DMS53 (cell line): ENCODE data around the gene TMEM238.
A peak's percentile ranks its signal among the peaks of the same experiment; 100 is the strongest.

ENCODE experiments used
- DNase-seq: peaks from one replicate; lab custom pipeline; 2025; lab: John Stamatoyannopoulos, UW

The TMEM238 gene

DNA sequence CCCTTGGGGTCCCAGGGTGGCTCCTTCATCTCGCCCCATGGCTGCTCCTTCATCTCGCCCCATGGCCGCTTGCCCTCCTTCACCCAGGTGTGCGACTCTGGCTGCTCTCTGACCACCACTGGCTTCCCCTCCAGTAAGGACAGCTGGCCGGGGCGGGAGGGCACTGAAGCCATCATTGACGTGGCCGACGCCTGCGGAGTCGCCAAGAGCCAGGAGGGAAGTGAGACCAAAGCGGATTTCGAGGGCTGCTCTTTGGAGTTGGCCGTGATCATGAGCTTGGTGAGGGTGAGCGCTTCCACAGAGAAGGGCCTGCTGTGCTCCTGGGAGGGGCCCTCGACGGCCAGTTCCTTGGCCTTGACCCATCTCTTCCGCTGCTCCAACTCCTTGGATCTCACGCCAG is 25.6 kb downstream of the TMEM238 start:
- no peak for DNase-seq

DNA sequence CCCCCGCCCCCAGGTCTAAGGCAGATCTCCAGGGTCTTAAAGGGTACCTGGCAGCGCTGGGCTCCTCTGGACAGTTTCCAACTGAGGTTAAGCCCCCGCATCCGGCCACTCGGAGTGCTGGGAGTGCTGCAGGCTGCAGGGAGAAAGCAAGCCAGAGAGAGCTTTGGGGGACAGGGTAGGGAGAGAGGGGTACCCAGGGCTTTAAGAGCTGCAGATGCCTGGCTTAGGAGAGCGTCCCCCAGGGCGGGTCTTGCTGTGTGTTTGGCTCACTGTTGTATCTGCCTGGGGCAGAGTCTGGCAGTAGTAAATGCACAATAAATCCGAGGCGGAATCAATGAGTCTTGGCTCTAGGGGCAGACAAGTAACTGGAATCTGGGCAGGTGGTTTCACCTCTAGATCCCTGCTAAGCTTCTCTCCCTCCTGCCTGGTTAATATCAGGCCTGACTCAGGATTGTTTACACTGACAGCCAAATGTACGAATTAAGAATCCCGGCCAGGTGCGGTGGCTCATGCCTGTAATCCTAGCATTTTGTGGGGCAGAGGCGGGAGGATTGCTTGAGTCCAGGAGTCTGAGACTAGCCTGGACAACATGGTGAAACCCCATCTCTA is 28.8 kb downstream of the TMEM238 start:
- DNase-seq = no peak

GRCh38 chr19:55354698-55355212 is 29.3 kb downstream of the TMEM238 start, which contains the start of gene COX6B2:
Gene COX6B2 (minus strand): TSS chr19:55354719. CDS start chr19:55354521, 198 bp downstream.
- DNase-seq = no peak

GRCh38 chr19:55353803-55354697 is 30.0 kb downstream of the TMEM238 start:
- peak; percentile 65 for DNase-seq

DNA sequence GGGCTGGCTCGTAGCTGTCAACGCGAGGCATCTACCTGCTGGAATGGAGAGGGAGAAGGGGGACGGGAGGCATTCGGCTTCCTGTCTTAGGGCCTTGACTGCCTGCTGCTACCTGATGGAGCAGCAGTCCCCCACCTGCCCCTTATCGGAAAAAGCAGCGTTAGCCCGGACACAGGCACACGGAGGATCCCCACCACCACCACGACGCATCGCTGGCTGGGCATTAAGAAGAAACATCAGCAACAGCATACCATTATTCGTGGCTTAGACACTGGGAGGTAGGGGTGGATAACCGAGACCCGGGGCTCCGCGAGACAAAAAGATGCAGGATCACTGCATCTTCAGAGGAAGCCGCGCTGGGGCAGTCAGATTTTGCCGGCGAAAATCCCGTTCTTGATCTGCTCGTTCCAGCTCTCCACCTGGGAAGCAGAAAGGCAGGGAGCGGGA is 30.7 kb downstream of the TMEM238 start:
- no peak for DNase-seq

GRCh38 chr19:55352549-55353145 is 31.4 kb downstream of the TMEM238 start:
- peak; percentile 38 for DNase-seq

DNA sequence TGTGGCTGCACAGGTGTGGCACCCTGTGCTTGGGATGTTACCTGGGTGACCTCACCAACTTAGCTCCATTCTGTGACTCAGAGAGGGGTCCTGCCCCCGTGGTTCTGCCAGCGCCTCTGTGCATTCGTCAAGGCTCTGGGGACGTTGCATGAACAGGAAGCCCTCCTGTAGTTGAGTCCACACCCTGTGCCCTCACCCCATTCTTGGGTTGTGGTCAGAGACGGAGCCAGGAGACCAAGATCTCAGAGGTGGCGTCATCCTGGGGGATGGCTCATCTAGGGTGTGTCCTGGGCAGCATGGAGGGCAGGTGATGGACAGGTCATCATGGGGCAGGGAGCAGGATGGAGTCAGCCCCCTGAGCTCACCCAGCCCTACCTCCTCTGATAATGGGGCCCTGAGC is 32.1 kb downstream of the TMEM238 start:
- no peak for DNase-seq

DNA sequence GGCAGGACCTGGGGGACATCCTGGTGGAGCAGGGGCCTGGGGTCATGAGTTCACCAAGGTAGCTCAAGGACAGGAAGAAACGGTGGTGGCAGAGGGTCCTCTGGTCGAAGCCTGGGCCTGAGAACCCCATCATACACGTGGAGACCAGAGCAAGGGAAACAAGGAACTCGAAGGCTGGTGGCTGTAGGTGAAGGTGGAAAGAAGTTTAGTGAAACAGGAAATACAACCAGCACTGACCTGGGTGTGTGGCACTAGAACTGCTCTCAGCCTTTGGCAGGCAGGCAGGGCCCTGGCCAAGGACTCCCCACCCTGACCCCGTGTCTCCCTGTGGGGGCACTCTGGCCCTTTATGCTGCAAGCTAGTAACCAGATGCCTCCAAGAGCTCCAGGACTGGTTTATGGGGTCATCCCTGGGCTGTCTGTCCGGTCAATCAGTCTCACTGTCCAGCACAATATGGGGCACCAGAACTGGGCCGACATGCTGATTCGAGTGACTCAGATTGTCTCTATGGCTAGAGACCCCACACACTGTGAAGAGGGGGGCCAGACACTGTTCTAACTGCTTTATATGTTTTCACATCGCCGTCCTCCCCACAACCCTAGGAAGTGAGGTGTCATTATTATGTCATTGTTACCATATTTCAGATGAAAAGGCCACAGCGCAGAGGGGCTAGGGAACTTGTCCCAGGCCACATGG is 33.3 kb downstream of the TMEM238 start:
- DNase-seq = peak; percentile 25

GRCh38 chr19:55348317-55349034 is 35.6 kb downstream of the TMEM238 start:
- no peak for DNase-seq

DNA sequence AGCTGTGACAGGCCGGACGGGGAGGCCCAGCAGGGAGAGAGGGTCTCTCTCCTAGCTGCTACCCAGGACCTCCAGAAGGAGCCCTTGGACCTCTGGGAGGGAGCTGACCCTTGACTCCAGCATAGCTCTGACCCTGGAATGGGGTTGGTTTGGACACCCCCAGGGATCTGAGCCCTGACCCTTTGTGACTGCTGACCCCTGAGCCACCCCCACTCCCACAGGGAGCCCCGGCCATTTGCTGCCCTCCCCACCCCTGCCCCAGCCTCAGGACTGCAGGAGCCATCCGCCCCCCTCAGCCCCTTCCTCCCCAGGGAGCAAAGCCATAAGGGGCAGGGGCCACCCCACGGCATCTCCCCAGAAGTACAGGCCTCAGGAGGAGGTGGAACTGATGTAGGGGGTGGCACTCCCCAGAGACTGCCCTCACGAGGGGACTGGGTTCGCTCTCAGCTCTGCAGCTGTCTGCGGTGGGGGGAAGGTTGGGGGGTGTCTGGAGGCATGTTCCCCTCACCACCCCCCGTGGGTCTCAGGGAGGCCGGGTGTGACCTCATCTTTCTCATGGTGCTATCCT is 36.6 kb downstream of the TMEM238 start:
- no peak for DNase-seq

GRCh38 chr19:55346725-55347441 is 37.2 kb downstream of the TMEM238 start:
- DNase-seq = no peak

GRCh38 chr19:55345818-55346724 is 38.0 kb downstream of the TMEM238 start:
- no peak for DNase-seq

DNA sequence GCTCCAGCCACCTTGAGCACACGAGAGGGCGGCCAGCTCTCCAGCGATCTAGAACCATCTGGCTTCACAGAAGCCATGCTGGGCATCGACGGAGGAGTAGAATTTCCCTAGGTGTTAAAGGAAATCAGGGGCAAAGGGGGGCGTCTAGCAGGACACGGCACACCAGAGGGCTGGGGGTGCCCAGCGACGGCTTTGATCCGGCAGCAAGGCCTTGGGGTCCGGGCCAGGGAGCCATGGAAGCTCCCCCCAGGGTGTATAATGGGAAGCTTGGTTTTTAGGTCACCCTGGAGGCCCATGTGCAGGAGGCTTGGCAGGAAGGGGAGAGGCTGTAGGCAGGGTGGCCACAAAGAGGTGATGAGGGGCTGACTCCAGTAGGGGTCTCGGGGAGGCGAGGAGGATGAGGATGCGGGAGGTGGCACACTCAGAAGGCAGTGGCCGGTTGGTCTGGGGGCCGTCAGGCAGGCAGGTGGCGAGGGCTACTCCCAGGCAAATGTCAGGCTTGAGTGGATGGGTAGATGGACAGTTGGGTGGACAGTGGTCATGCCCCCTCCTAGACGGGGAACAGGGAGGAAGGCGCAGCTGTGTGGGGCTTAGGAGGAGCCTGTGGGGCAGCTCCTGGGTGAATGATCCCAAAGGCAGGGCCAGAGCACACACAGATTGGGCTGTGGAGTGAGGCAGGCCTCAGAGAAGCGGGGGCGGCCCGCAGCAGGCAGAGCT is 38.8 kb downstream of the TMEM238 start:
- DNase-seq = no peak

DNA sequence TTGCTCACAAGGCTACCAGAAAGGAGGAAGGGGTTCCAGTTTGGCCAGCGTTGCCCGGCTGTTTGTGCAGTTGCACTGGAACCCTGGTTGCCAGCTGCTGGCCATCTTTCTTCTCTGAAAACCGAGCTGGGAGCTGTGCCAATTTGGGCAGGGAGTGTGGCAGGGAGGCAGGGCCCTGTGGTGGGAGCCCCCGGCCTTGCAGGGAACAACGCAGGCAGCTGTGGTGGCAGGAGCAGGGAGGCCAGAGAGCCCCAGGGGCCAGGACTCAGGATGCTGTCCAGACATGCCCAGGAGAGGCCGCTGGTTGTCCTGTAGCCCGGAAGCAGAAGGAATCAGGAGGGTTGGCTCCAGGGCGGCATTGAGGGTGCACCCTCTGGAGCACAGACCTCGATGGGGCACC is 39.6 kb downstream of the TMEM238 start:
- DNase-seq = no peak

DNA sequence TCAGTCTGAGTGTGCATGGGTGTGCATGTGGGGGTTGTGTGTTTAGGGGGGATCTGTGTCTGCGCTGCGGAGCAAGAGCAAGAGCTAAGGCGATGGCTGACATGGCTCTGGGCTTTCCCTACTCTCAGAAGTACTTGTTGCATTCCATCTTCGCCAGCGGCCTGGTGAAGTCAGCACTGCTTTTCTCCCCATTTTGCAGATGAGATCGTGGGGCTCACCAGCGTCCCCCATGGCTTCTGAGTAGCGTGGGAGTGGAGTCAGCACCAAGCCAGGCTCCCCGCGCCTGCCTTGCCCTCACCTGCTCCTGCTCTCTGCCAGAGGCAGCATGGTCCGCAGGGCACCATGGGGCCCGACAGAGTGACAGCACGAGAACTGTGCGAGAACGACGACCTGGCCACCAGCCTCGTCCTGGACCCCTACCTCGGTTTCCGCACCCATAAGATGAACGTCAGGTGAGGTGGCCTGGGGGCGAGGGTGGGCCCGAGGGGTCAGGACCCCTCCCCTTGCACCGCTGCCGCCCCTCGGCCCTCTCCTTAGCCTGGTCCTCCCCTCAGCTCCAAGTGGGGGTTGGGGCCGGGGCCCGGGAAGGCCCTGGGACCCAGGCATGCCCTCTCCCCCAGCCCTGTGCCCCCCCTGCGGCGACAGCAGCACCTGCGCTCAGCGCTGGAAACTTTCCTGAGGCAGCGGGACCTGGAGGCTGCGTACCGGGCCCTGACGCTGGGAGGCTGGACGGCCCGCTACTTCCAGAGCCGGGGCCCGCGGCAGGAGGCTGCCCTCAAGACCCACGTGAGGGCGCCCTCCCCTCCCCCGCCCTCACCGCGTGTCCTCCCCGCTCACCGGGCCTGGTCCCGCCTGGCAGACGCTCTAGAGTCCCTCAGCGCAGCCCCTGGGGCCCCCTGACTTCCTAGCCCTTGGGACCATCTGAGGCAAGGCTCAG is 42.2 kb downstream of the TMEM238 start:
- DNase-seq = no peak

DNA sequence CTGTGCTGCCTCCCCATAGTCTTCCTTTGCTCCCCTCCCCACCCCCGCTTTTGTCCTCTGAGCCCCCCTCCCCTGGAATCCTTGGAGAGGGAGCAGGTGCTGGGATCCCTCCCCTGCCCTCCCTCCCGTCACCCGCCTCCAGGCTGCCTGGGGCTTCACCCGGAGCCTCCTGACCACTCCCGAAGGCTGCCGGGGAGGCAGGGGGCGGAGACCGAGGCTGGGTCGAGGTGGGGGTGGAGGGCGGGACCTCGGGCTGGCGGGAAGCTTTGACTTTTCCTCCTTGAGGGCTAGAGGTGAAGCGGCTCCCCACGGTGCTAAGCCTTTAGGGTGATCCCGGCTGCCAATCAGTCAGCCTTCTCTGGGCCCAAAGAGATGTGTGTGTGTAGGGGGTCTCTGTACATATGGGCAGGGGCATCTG is 42.9 kb downstream of the TMEM238 start:
- peak; percentile 90 for DNase-seq

- DNase-seq = peak; percentile 75
These were observed 43.3 kb downstream of the TMEM238 start for GRCh38 chr19:55340784-55341147.
